ENCODE measurements around the gene KCNH1. TPM values are rescaled to one million over a fixed set of nuclear protein-coding genes. Genes with fewer than 3 reads are reported as not detected.

The KCNH1 gene
- polyA plus RNA-seq, 1 of the 3 experiments (the other 2 are of a cell fraction) = 0.08 TPM

GRCh38 chr1:210681158-210681557, 452.8 kb downstream of the KCNH1 start:
- ChIA-PET POLR2A (no interaction called here), CTCF (interaction anchor here (1.1 to 3.5 kb wide), 4 partner anchors 10 to 453 kb away, joined by 3 to 12 read pairs (median 4); partner anchors contain the start of gene KCNH1)
- Histone ChIP-seq H3K4me1 (ENCODE audit: control insufficient read depth in 1 of 2, insufficient read depth in 2 of 2, low read depth in 1 of 2, low read length in 1 of 2) (peaks cover 0 to 4% of the 10 kb centered on the region in 2 experiments; a peak in 1 of 4 replicates), H3K4me2 (no peak overlapping the region), H3K27ac (ENCODE audit: low read depth in 2 of 2, low read length in 1 of 2) (no peak overlapping the region), H3K36me3 (replicated peaks in 1 of 2; ENCODE audit: control insufficient read depth in 1 of 2, insufficient read depth in 2 of 2, low read length in 1 of 2) (no peaks in the 10 kb centered on the region), H3K27me3 (ENCODE audit: insufficient read depth) (no peaks in the 10 kb centered on the region), H3F3A (replicated peaks; ENCODE audit: insufficient read depth) (no peaks in the 10 kb centered on the region), H3K9ac (no peak overlapping the region), H3K9me2 (no peaks in the 10 kb centered on the region), H4K20me1 (ENCODE audit: insufficient read depth) (no peaks in the 10 kb centered on the region), H3K79me2 (ENCODE audit: insufficient read depth) (no peaks in the 10 kb centered on the region), H3K4me3 (ENCODE audit: low read depth in 2 of 2, low read length in 1 of 2) (no peak overlapping the region), H2AFZ (ENCODE audit: low read depth) (no peak overlapping the region), H3K9me3 (no peaks in the 10 kb centered on the region)
- TF ChIP-seq USF2 (IDR thresholded peaks at IDR 0.05; ENCODE audit: borderline replicate concordance, low read depth, low read length) = no peak
- TF ChIP-seq FOSL2 (IDR thresholded peaks at IDR 0.05; ENCODE audit: borderline replicate concordance, low read depth) = no peak
- no peak for TF ChIP-seq FOXJ3 (CRISPR knock-in tag; IDR thresholded peaks at IDR 0.05)
- 63% methylated on average over 4 of the region's 7 CpGs for WGBS (ENCODE audit: low lambda C conversion rate)
- no peak for DNase-seq

DNA sequence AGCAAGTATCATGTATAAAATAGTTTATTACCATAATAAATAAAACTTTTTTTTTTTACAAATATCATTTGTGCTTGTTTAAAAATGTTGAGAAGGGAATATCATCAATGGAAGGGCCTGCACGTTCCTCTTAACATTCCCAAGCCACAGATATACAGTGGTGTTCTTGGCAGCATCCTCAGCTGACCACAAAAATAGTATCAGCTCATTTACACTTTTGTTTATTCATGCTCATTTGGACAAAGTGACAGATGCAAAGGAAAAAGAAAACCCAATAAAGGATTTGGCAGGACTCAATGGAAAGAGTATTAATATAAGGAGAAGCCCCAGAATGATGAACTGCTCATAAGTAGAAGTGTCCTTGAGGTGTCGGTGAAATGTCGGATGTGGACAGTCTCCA, 455.6 kb downstream of the KCNH1 start:
- no peaks in the 10 kb centered on the region for H3K79me2 ChIP-seq (ENCODE audit: insufficient read depth)
- POLR2A ChIA-PET = no interaction called here
- peaks cover 0 to 2% of the 10 kb centered on the region in 2 experiments for H3K36me3 ChIP-seq (replicated peaks in 1 of 2; ENCODE audit: control insufficient read depth in 1 of 2, insufficient read depth in 2 of 2, low read length in 1 of 2)
- WGBS (ENCODE audit: low lambda C conversion rate) = 75% methylated on average over 3 of the region's 3 CpGs
- H3K27me3 ChIP-seq (ENCODE audit: insufficient read depth) = no peaks in the 10 kb centered on the region
- no peaks in the 10 kb centered on the region for H4K20me1 ChIP-seq (ENCODE audit: insufficient read depth)
- H3K9me3 ChIP-seq = no peaks in the 10 kb centered on the region
- no peak overlapping the region for H3K9ac ChIP-seq
- no peaks in the 10 kb centered on the region for H3F3A ChIP-seq (replicated peaks; ENCODE audit: insufficient read depth)
- DNase-seq = no peak
- peaks cover 0 to 4% of the 10 kb centered on the region in 2 experiments; a peak in 1 of 4 replicates for H3K4me1 ChIP-seq (ENCODE audit: control insufficient read depth in 1 of 2, insufficient read depth in 2 of 2, low read depth in 1 of 2, low read length in 1 of 2)
- CTCF ChIA-PET = interaction anchor here (0.7 kb wide), 1 partner anchor 456 kb away, joined by 4 read pairs; the partner anchor contains the start of gene KCNH1
- no peak overlapping the region for H3K27ac ChIP-seq (ENCODE audit: low read depth in 2 of 2, low read length in 1 of 2)
- no peak overlapping the region for H3K4me2 ChIP-seq
- no peak overlapping the region for H2AFZ ChIP-seq (ENCODE audit: low read depth)
- H3K4me3 ChIP-seq (ENCODE audit: low read depth in 2 of 2, low read length in 1 of 2) = no peak overlapping the region
- TF ChIP-seq TCF12 (IDR thresholded peaks at IDR 0.05) (no peak), YY1 (IDR thresholded peaks at IDR 0.05; ENCODE audit: low read depth) (no peak), RFX5 (IDR thresholded peaks at IDR 0.05; ENCODE audit: low read length) (no peak), GABPA (IDR thresholded peaks at IDR 0.05; ENCODE audit: low read depth) (no peak), EZH2phosphoT487 (IDR thresholded peaks at IDR 0.05; ENCODE audit: borderline replicate concordance, low read depth) (no peak), GATA2 (CRISPR knock-in tag; IDR thresholded peaks at IDR 0.05) (no peak)
- TF ChIP-seq, protein P1, sequence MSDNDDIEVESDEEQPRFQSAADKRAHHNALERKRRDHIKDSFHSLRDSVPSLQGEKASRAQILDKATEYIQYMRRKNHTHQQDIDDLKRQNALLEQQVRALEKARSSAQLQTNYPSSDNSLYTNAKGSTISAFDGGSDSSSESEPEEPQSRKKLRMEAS (IDR thresholded peaks at IDR 0.05; ENCODE audit: low read depth) = no peak
- no peaks in the 10 kb centered on the region for H3K9me2 ChIP-seq

GRCh38 chr1:210677533-210677932, 456.4 kb downstream of the KCNH1 start:
- H3K4me3 ChIP-seq (ENCODE audit: low read depth in 2 of 2, low read length in 1 of 2) = no peak overlapping the region

More at GRCh38 chr1:210677533-210677932, 456.4 kb downstream of the KCNH1 start:
- Histone ChIP-seq H3K36me3 (replicated peaks in 1 of 2; ENCODE audit: control insufficient read depth in 1 of 2, insufficient read depth in 2 of 2, low read length in 1 of 2) (peaks cover 0 to 2% of the 10 kb centered on the region in 2 experiments), H3K27ac (ENCODE audit: low read depth in 2 of 2, low read length in 1 of 2) (no peak overlapping the region), H2AFZ (ENCODE audit: low read depth) (no peak overlapping the region), H3K9me2 (no peaks in the 10 kb centered on the region), H3K4me2 (no peak overlapping the region), H4K20me1 (ENCODE audit: insufficient read depth) (no peaks in the 10 kb centered on the region), H3K79me2 (ENCODE audit: insufficient read depth) (no peaks in the 10 kb centered on the region), H3K9ac (no peak overlapping the region), H3K4me1 (ENCODE audit: control insufficient read depth in 1 of 2, insufficient read depth in 2 of 2, low read depth in 1 of 2, low read length in 1 of 2) (peaks cover 0 to 4% of the 10 kb centered on the region in 2 experiments; a peak in 1 of 4 replicates), H3K9me3 (no peaks in the 10 kb centered on the region), H3F3A (replicated peaks; ENCODE audit: insufficient read depth) (no peaks in the 10 kb centered on the region), H3K27me3 (ENCODE audit: insufficient read depth) (no peaks in the 10 kb centered on the region)
- ChIA-PET POLR2A (no interaction called here), CTCF (no interaction called here)
- TF ChIP-seq MXI1 (IDR thresholded peaks at IDR 0.05; ENCODE audit: low read depth, low read length) = no peak
- TF ChIP-seq ELF1 (IDR thresholded peaks at IDR 0.05) = no peak
- TF ChIP-seq PBX3 (IDR thresholded peaks at IDR 0.05) = no peak
- no peak for TF ChIP-seq ZBTB33 (IDR thresholded peaks at IDR 0.05; ENCODE audit: borderline replicate concordance, low read depth)
- WGBS (ENCODE audit: low lambda C conversion rate) = 76% methylated on average over 4 of the region's 4 CpGs
- DNase-seq = no peak
